ENCODE data around the gene EIF2S3B.

The EIF2S3B gene

DNA sequence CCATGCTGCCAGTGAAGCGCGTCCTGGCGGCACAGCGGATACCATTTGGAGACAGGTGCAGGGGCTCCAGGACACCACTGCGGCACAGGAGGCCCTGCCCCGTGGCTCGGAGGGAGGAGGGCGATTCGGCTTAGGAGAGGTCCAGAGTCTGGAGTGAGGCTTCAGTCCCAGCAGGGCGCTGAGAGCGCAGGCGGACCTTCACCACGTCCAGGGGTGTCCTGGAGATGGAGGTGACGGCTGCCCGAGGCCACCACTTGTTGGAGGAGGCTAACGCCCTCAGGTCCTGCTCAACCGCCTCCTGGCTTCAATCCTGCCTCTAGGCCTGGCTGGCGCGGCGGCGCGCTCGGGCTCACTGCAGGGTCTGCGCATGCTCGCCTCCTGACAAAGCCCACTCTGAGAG lies 45.7 kb downstream of the EIF2S3B start:
- H3K4me3 ChIP-seq (ENCODE audit: insufficient read depth, low read depth, low read length, poor library complexity, severe bottlenecking): no peak overlapping the region
- H3K4me1 ChIP-seq (ENCODE audit: control insufficient read depth, insufficient read depth, low read length, poor library complexity, severe bottlenecking): no peaks in the 10 kb centered on the region
- H3K27me3 ChIP-seq (replicated peaks; ENCODE audit: control insufficient read depth, insufficient read depth, low read length, poor library complexity, severe bottlenecking): no peaks in the 10 kb centered on the region
- no peaks in the 10 kb centered on the region for H3K36me3 ChIP-seq (ENCODE audit: control insufficient read depth, insufficient read depth, low read length)
- no peaks in the 10 kb centered on the region for H3K9me3 ChIP-seq (ENCODE audit: control insufficient read depth, low read length)
- H3K27ac ChIP-seq (ENCODE audit: insufficient read depth, low read length, poor library complexity, severe bottlenecking): no peak overlapping the region
- no peak for DNase-seq

DNA sequence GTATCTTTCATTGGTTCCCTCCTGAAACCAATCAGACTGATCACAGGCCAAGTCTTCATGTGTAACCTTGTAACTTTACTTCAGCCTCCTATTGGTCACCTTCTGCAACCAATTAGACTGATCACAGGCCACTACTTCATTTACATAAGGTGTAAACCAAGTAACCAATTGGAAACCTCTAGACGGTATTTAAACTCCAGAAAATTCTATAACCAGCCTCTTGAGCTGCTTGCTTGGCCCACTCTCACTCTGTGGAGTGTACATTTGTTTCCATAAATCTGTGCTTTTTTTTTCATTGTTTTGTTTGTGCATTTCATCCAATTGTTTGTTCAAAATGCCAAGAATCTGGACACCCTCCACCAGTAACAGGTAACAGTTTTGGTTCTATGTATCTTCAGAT lies 47.5 kb downstream of the EIF2S3B start:
- Histone ChIP-seq H3K36me3 (ENCODE audit: control insufficient read depth, insufficient read depth, low read length) (no peaks in the 10 kb centered on the region), H3K27ac (ENCODE audit: insufficient read depth, low read length, poor library complexity, severe bottlenecking) (no peak overlapping the region), H3K9me3 (ENCODE audit: control insufficient read depth, low read length) (no peaks in the 10 kb centered on the region), H3K4me1 (ENCODE audit: control insufficient read depth, insufficient read depth, low read length, poor library complexity, severe bottlenecking) (no peaks in the 10 kb centered on the region), H3K4me3 (ENCODE audit: insufficient read depth, low read depth, low read length, poor library complexity, severe bottlenecking) (no peak overlapping the region), H3K27me3 (replicated peaks; ENCODE audit: control insufficient read depth, insufficient read depth, low read length, poor library complexity, severe bottlenecking) (no peaks in the 10 kb centered on the region)
- no peak for DNase-seq

DNA sequence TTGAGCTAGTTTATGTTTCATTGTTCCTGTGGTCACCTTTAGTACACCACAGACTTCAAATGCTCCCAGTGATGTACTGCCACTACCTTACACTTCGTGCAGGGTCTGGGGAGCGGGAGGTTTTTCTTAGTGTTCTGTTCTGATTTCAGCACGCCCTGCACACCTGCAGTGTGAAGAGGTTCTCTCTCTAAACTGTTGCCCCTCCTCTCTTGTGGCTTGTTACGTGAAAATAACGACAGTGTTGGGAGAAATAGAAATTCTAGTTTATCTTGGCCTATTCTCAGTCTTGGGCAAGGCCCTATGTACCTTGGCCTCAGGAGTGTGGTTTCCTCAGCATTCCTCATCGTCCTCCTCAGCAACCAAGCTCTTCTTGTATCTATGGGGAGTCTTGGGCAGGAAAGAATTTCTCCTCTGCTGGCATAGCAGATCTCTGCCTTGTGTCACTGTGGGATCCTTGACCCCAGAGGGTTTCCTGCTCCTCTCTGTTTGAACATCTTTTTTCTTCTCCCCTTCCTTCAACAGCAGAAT lies 48.6 kb downstream of the EIF2S3B start:
- H3K9me3 ChIP-seq (ENCODE audit: control insufficient read depth, low read length): no peaks in the 10 kb centered on the region
- H3K4me3 ChIP-seq (ENCODE audit: insufficient read depth, low read depth, low read length, poor library complexity, severe bottlenecking): no peak overlapping the region
- no peak overlapping the region for H3K27ac ChIP-seq (ENCODE audit: insufficient read depth, low read length, poor library complexity, severe bottlenecking)
- H3K4me1 ChIP-seq (ENCODE audit: control insufficient read depth, insufficient read depth, low read length, poor library complexity, severe bottlenecking): peaks cover under 1% of the 10 kb centered on the region
- no peaks in the 10 kb centered on the region for H3K36me3 ChIP-seq (ENCODE audit: control insufficient read depth, insufficient read depth, low read length)
- no peaks in the 10 kb centered on the region for H3K27me3 ChIP-seq (replicated peaks; ENCODE audit: control insufficient read depth, insufficient read depth, low read length, poor library complexity, severe bottlenecking)
- DNase-seq: no peak

- Histone ChIP-seq H3K27ac (ENCODE audit: insufficient read depth, low read length, poor library complexity, severe bottlenecking) (no peak overlapping the region), H3K27me3 (replicated peaks; ENCODE audit: control insufficient read depth, insufficient read depth, low read length, poor library complexity, severe bottlenecking) (no peaks in the 10 kb centered on the region), H3K9me3 (ENCODE audit: control insufficient read depth, low read length) (no peaks in the 10 kb centered on the region), H3K4me3 (ENCODE audit: insufficient read depth, low read depth, low read length, poor library complexity, severe bottlenecking) (no peak overlapping the region), H3K36me3 (ENCODE audit: control insufficient read depth, insufficient read depth, low read length) (no peaks in the 10 kb centered on the region), H3K4me1 (ENCODE audit: control insufficient read depth, insufficient read depth, low read length, poor library complexity, severe bottlenecking) (peaks cover 2% of the 10 kb centered on the region)
- DNase-seq: no peak
Observed at GRCh38 chr12:10554756-10555481, 49.2 kb downstream of the EIF2S3B start.

DNA sequence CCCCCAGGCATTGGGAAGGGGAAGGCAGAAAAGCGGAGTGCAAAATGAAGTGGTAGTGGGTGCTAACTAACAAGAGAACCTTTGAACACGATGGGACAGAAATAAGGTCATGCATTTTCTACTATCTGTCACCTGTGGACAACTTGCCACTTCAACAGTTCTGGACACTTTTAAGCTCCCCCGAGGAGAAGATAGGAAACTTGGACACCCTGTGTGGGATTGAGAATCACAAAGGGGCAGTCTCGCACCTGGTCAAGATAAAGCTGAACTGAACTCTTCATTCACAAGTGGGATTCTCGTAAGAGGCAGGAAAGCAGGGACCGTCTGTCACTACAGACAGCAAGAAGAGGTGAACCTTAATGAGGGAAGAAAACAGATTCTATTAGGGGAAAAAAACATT lies 51.6 kb downstream of the EIF2S3B start:
- DNase-seq: no peak
- H3K9me3 ChIP-seq (ENCODE audit: control insufficient read depth, low read length): no peaks in the 10 kb centered on the region
- no peaks in the 10 kb centered on the region for H3K36me3 ChIP-seq (ENCODE audit: control insufficient read depth, insufficient read depth, low read length)
- no peak overlapping the region for H3K27ac ChIP-seq (ENCODE audit: insufficient read depth, low read length, poor library complexity, severe bottlenecking)
- H3K27me3 ChIP-seq (replicated peaks; ENCODE audit: control insufficient read depth, insufficient read depth, low read length, poor library complexity, severe bottlenecking): no peaks in the 10 kb centered on the region
- H3K4me3 ChIP-seq (ENCODE audit: insufficient read depth, low read depth, low read length, poor library complexity, severe bottlenecking): no peak overlapping the region
- peaks cover 2% of the 10 kb centered on the region for H3K4me1 ChIP-seq (ENCODE audit: control insufficient read depth, insufficient read depth, low read length, poor library complexity, severe bottlenecking)

- no peak overlapping the region for H3K4me3 ChIP-seq (ENCODE audit: insufficient read depth, low read depth, low read length, poor library complexity, severe bottlenecking)
- H3K36me3 ChIP-seq (ENCODE audit: control insufficient read depth, insufficient read depth, low read length): no peaks in the 10 kb centered on the region
- no peaks in the 10 kb centered on the region for H3K9me3 ChIP-seq (ENCODE audit: control insufficient read depth, low read length)
- no peaks in the 10 kb centered on the region for H3K27me3 ChIP-seq (replicated peaks; ENCODE audit: control insufficient read depth, insufficient read depth, low read length, poor library complexity, severe bottlenecking)
- H3K4me1 ChIP-seq (ENCODE audit: control insufficient read depth, insufficient read depth, low read length, poor library complexity, severe bottlenecking): peaks cover 2% of the 10 kb centered on the region
- no peak for DNase-seq
- H3K27ac ChIP-seq (ENCODE audit: insufficient read depth, low read length, poor library complexity, severe bottlenecking): no peak overlapping the region
Observed at GRCh38 chr12:10557766-10558165, 52.1 kb downstream of the EIF2S3B start.

All from effector memory CD4-positive, alpha-beta T cell (primary cell).